IMR-90 (cell line): ENCODE measurements around the gene BCL11B. TPM values are rescaled to one million over a fixed set of nuclear protein-coding genes. Genes with fewer than 3 reads are reported as not detected.

Experiments used
- ATAC-seq: fragments of 200-7000 bp; cut with Tn5 transposase; 2 replicates; pipeline ENCODE4 v1.9.1; 2020; ENCODE audit warnings: low read depth, mild to moderate bottlenecking, moderate library complexity
- BruUV-seq: library from RNA; stranded (reverse); fragments of 400-500 nt; replicated peaks from 2 replicates; lab custom pipeline; 2021; lab: Mats Ljungman, UMichigan
- CTCF ChIA-PET: fragments of 300-600 bp; formaldehyde crosslinking; extraction: SDS; loops from one replicate; lab custom pipeline; 2021; ENCODE audit warnings: antibody characterized with exemption; lab: Yijun Ruan, JAX
- POLR2A ChIA-PET: fragments of 300-600 bp; sonication (Branson Sonifier 250); formaldehyde crosslinking; loops from one replicate; lab custom pipeline; 2022; ENCODE audit warnings: antibody characterized with exemption; ENCODE audit not compliant: unreplicated experiment; lab: Charles Lee
- DNase-seq: peaks from one replicate; pipeline ENCODE4 v3.0.0; 2013
- H2AFZ ChIP-seq: replicated peaks from 2 replicates; pipeline ENCODE3; 2013; ENCODE audit warnings: low read length, mild to moderate bottlenecking; ENCODE audit not compliant: poor library complexity
- H2AK5ac ChIP-seq: 2 replicates; pipeline ENCODE4 v1.6.1; 2013; ENCODE audit warnings: low read depth, low read length, inconsistent platforms
- H2AK9ac ChIP-seq: replicated peaks from 2 replicates; pipeline ENCODE3; 2013; ENCODE audit warnings: mild to moderate bottlenecking, low read depth, low read length, moderate library complexity; ENCODE audit not compliant: poor library complexity
- H2BK120ac ChIP-seq: 2 replicates; pipeline ENCODE4 v1.6.1; 2013; ENCODE audit warnings: low read depth, low read length, inconsistent platforms
- H2BK15ac ChIP-seq: 3 replicates; pipeline ENCODE4 v1.6.1; 2013; ENCODE audit warnings: low read depth, low read length, inconsistent platforms
- H2BK20ac ChIP-seq: 2 replicates; pipeline ENCODE4 v1.6.1; 2013; ENCODE audit warnings: low read depth, mild to moderate bottlenecking, inconsistent platforms, low read length, moderate library complexity
- H2BK5ac ChIP-seq: 2 replicates; pipeline ENCODE4 v1.6.1; 2013; ENCODE audit warnings: mild to moderate bottlenecking, low read depth, low read length, inconsistent platforms; ENCODE audit not compliant: poor library complexity, severe bottlenecking
- H3K14ac ChIP-seq: replicated peaks from 2 replicates; pipeline ENCODE4 v1.6.1; 2013; ENCODE audit warnings: low read depth, low read length, inconsistent platforms
- H3K18ac ChIP-seq: 2 replicates; pipeline ENCODE4 v1.6.1; 2013; ENCODE audit warnings: low read depth, low read length, control low read depth
- H3K23ac ChIP-seq: 2 replicates; pipeline ENCODE4 v1.6.1; 2013; ENCODE audit warnings: low read depth, low read length, inconsistent platforms
- H3K27ac ChIP-seq: 2 replicates; pipeline ENCODE4 v1.5.1; 2013; ENCODE audit warnings: mild to moderate bottlenecking, control low read depth, low read length; ENCODE audit not compliant: insufficient read depth
- H3K27me3 ChIP-seq: 2 replicates; pipeline ENCODE4 v1.6.1; 2013; ENCODE audit warnings: low read length; ENCODE audit not compliant: control insufficient read depth, insufficient read depth
- H3K36me3 ChIP-seq: 2 replicates; pipeline ENCODE4 v1.6.1; 2013; ENCODE audit warnings: low read length, mixed read lengths; ENCODE audit not compliant: control insufficient read depth, insufficient read depth
- H3K4ac ChIP-seq: 2 replicates; pipeline ENCODE4 v1.6.1; 2013; ENCODE audit warnings: low read depth, low read length, inconsistent platforms
- H3K4me1 ChIP-seq: 2 replicates; pipeline ENCODE4 v1.6.1; 2013; ENCODE audit warnings: low read length, mixed read lengths; ENCODE audit not compliant: control insufficient read depth, insufficient read depth
- H3K4me2 ChIP-seq: 2 replicates; pipeline ENCODE4 v1.6.1; 2013; ENCODE audit warnings: low read depth, mild to moderate bottlenecking, control low read depth, low read length, moderate library complexity
- H3K4me3 ChIP-seq: 2 replicates; pipeline ENCODE4 v1.5.1; 2013; ENCODE audit warnings: low read depth, mild to moderate bottlenecking, control low read depth, low read length, moderate library complexity; ENCODE audit not compliant: insufficient read depth
- H3K56ac ChIP-seq: 2 replicates; pipeline ENCODE4 v1.6.1; 2013; ENCODE audit warnings: low read length, inconsistent platforms; ENCODE audit not compliant: insufficient read depth; ENCODE audit errors: extremely low read depth
- H3K79me1 ChIP-seq, 2 experiments: 2 replicates each; pipeline ENCODE4 v1.6.1; 2013; ENCODE audit warnings: low read length in 2 of 2, inconsistent platforms in 1 of 2, low read depth in 1 of 2
- H3K9ac ChIP-seq: 2 replicates; pipeline ENCODE4 v1.6.1; 2013; ENCODE audit warnings: low read depth, low read length, control low read depth
- H3K9me1 ChIP-seq: 2 replicates; pipeline ENCODE4 v1.6.1; 2013; ENCODE audit warnings: low read length, inconsistent platforms; ENCODE audit not compliant: insufficient read depth
- H3K9me3 ChIP-seq: 2 replicates; pipeline ENCODE4 v1.6.1; 2013; ENCODE audit warnings: low read length; ENCODE audit not compliant: control insufficient read depth, insufficient read depth
- H4K20me1 ChIP-seq: 2 replicates; pipeline ENCODE4 v1.6.1; 2013; ENCODE audit warnings: low read length, inconsistent platforms; ENCODE audit not compliant: insufficient read depth
- H4K5ac ChIP-seq: 2 replicates; pipeline ENCODE4 v1.6.1; 2013; ENCODE audit warnings: mild to moderate bottlenecking, low read depth, low read length, control low read depth
- H4K8ac ChIP-seq, 2 experiments: 2 replicates each; pipeline ENCODE4 v1.6.1; 2013; ENCODE audit warnings: low read depth in 2 of 2, low read length in 2 of 2, control low read depth in 1 of 2, inconsistent platforms in 1 of 2
- H4K91ac ChIP-seq: 2 replicates; pipeline ENCODE4 v1.6.1; 2013; ENCODE audit warnings: low read depth, low read length, inconsistent platforms; ENCODE audit not compliant: insufficient read depth
- CTCF ChIP-seq: conservative IDR thresholded peaks from 2 replicates; pipeline ENCODE4 v1.5.1; 2012; ENCODE audit warnings: mild to moderate bottlenecking, low read depth, low read length, improper control_type of control experiment
- POLR2A ChIP-seq: IDR thresholded peaks from 2 replicates; pipeline ENCODE4 v1.6.1; 2012; ENCODE audit warnings: mild to moderate bottlenecking, low read depth, low read length
- RAD21 ChIP-seq: IDR thresholded peaks from 2 replicates; pipeline ENCODE4 v1.6.1; 2012; ENCODE audit warnings: low read length, improper control_type of control experiment
- RFX5 ChIP-seq: IDR thresholded peaks from 2 replicates; pipeline ENCODE4 v1.8.0; 2012; ENCODE audit warnings: low read depth, mild to moderate bottlenecking, low read length, moderate library complexity
- WGBS, 2 experiments: methylation state at CpG; one replicate each; pipeline versions ENCODE4 v1.1.5 to v1.1.7; 2013; ENCODE audit warnings: missing lambda C conversion rate in 2 of 2; ENCODE audit not compliant: insufficient read length in 1 of 2; ENCODE audit errors: extremely low coverage in 2 of 2; 5-methylcytosine and 5-hydroxymethylcytosine counted together
- dilution Hi-C: fragments of 300-500 bp; cut with HindIII; formaldehyde crosslinking; loops from one replicate; pipeline ENCODE4 v1.14.3; 2018; ENCODE audit warnings: low sequenced_read_pairs; ENCODE audit not compliant: unreplicated experiment
- in situ Hi-C: fragments of 300-500 bp; cut with MboI; formaldehyde crosslinking; loops from 3 replicates; pipeline ENCODE4 v1.14.3; 2019; ENCODE audit warnings: low sequenced_read_pairs, inconsistent platforms, mixed read lengths
- intact Hi-C: fragments of 100-400 bp; cut with micrococcal nuclease; formaldehyde crosslinking; loops from 2 replicates; pipeline ENCODE4 v1.10.0; 2022
- polyA plus RNA-seq, 3 experiments: library from polyadenylated mRNA; depleted of rRNA; stranded (reverse); fragments of >200 nt; gene quantifications; 2 replicates each; pipeline ENCODE4 v1.2.3, GENCODE V29; 2012; ENCODE audit warnings: low replicate concordance in 1 of 3
- total RNA-seq: library from RNA; depleted of rRNA; stranded (reverse); fragments of >200 nt; gene quantifications from 2 replicates; pipeline ENCODE4 v1.2.3, GENCODE V29; 2012
- TF ChIP-seq, protein P1 (sequence below): fragments of 150-350 bp; IDR thresholded peaks from 2 replicates; pipeline ENCODE4 v1.6.1; 2016; ENCODE audit warnings: low read depth, mild to moderate bottlenecking, low read length, moderate library complexity, borderline replicate concordance

BCL11B gene
- total and polyA plus RNA-seq, 2 of the 4 experiments (the other 2 are of a cell fraction), result under 0.01 TPM; not detected in 1

DNA sequence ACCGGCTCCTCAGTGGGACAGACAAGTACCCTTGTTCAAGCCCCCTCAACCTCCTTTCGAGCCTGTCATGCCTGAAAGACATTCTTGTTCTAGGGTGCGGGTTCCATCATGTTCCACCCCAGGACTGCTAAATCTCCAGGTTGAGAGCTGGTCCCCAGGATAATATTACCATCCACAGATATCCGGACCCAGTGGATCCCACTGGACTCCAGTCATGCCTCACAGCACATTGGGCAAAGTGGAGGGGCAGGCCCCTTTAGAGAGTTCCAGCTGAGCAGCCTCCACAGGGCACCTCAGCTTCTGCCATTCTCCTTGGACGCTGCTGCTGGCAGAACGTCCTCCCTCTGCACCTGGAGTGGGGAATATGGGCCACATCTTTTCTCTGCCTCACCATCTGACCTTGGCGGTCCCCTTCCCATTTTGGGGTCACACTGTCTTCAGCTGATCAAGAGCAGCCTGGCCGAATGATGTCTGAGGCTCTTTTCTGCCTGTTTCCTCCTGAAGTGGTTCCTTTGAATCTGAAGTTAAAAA, 137.4 kb downstream of the BCL11B start:
- BruUV-seq, result no TSS peak
- Histone ChIP-seq H3K4me3 (no peak overlapping the region), H3K23ac (no peak overlapping the region), H4K20me1 (no peaks in the 10 kb centered on the region), H4K5ac (no peak overlapping the region), H4K8ac (no peak overlapping the region), H3K4me2 (no peak overlapping the region), H3K79me1 (no peaks in the 10 kb centered on the region), H2BK120ac (no peak overlapping the region), H2AK5ac (no peak overlapping the region), H2AFZ (no peak overlapping the region), H3K56ac (no peak overlapping the region), H3K14ac (no peak overlapping the region), H3K9me1 (no peaks in the 10 kb centered on the region), H3K36me3 (no peaks in the 10 kb centered on the region), H2BK20ac (no peak overlapping the region), H2BK5ac (no peak overlapping the region), H2AK9ac (no peak overlapping the region), H3K18ac (no peak overlapping the region), H2BK15ac (no peak overlapping the region), H3K9ac (no peak overlapping the region), H3K27me3 (no peaks in the 10 kb centered on the region), H3K9me3 (peaks cover 46% of the 10 kb centered on the region), H3K4ac (no peak overlapping the region), H3K27ac (no peak overlapping the region), H3K4me1 (no peaks in the 10 kb centered on the region), H4K91ac (no peak overlapping the region)
- ATAC-seq (no peak), DNase-seq (no peak)
- POLR2A ChIA-PET, result no interaction called here
- intact Hi-C loops, result no loop called here
- CTCF ChIA-PET, result no interaction called here
- dilution Hi-C loops, result no loop called here
- TF ChIP-seq CTCF, result no peak
- TF ChIP-seq RFX5, result no peak
- TF ChIP-seq POLR2A, result no peak
- no peak for TF ChIP-seq RAD21
- TF ChIP-seq, protein P1, sequence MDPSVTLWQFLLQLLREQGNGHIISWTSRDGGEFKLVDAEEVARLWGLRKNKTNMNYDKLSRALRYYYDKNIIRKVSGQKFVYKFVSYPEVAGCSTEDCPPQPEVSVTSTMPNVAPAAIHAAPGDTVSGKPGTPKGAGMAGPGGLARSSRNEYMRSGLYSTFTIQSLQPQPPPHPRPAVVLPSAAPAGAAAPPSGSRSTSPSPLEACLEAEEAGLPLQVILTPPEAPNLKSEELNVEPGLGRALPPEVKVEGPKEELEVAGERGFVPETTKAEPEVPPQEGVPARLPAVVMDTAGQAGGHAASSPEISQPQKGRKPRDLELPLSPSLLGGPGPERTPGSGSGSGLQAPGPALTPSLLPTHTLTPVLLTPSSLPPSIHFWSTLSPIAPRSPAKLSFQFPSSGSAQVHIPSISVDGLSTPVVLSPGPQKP, result no peak
- WGBS, 2 experiments, result 47% methylated on average over 2 of the region's 8 CpGs; no CpG with 5 or more reads in 1 of the 2 experiments
- in situ Hi-C loops, result no loop called here
